ENCODE measurements around the gene CLP1. TPM values are rescaled to one million over a fixed set of nuclear protein-coding genes. Genes with fewer than 3 reads are reported as not detected.

The CLP1 gene
- total and polyA plus RNA-seq, 10 of the 15 experiments (the other 5 are each of a cell fraction or from before 2014, with no cell fraction given): 19.9 to 45.7 (median 27.8) TPM

DNA sequence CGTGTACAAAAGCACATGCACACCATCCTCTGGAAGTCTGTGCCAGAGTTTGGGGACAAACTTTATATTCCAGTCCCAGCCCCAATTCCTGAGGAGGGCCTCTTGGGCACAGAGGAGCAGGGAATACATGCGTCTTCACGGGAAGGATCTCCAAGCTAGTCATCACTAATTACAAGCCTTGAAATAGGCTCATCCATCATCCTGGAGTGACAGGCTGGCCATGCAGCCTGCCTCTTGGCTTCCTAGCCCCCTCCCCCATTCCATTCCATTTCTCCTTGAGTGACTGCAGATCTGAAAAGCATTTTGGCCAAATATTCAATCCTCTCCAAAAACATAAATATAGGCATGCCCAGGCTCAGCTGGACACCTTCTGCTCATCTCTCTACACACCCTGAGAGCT, 35.3 kb upstream of the CLP1 start (continued):
- TF ChIP-seq, protein P1, sequence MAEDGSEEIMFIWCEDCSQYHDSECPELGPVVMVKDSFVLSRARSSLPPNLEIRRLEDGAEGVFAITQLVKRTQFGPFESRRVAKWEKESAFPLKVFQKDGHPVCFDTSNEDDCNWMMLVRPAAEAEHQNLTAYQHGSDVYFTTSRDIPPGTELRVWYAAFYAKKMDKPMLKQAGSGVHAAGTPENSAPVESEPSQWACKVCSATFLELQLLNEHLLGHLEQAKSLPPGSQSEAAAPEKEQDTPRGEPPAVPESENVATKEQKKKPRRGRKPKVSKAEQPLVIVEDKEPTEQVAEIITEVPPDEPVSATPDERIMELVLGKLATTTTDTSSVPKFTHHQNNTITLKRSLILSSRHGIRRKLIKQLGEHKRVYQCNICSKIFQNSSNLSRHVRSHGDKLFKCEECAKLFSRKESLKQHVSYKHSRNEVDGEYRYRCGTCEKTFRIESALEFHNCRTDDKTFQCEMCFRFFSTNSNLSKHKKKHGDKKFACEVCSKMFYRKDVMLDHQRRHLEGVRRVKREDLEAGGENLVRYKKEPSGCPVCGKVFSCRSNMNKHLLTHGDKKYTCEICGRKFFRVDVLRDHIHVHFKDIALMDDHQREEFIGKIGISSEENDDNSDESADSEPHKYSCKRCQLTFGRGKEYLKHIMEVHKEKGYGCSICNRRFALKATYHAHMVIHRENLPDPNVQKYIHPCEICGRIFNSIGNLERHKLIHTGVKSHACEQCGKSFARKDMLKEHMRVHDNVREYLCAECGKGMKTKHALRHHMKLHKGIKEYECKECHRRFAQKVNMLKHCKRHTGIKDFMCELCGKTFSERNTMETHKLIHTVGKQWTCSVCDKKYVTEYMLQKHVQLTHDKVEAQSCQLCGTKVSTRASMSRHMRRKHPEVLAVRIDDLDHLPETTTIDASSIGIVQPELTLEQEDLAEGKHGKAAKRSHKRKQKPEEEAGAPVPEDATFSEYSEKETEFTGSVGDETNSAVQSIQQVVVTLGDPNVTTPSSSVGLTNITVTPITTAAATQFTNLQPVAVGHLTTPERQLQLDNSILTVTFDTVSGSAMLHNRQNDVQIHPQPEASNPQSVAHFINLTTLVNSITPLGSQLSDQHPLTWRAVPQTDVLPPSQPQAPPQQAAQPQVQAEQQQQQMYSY (CRISPR knock-in tag; IDR thresholded peaks at IDR 0.05): no peak

DNA sequence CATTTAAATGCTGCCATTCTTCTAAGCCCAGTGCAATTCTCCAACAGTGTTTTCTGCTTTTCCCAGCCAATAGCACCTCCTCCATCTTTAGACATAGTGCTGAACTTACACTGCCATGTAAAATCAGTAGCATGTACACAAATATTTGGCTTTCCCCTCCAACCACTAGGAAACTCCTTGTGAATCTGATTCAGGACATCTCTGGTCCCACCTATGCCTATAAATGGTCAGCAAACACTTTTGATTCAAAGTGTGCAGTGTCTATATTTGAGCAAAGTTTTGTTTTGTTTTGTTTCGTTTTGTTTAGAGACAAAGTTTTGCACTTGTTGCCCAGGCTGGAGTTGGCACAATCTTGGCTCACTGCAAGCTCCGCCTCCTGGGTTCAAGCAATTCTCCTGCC, 32.7 kb upstream of the CLP1 start:
- CTCF ChIA-PET: no interaction called here
- FAIRE-seq (no peak), DNase-seq (ENCODE audit: low read depth, low spot score) (no peak), ATAC-seq (no peak)
- no peaks in the 10 kb centered on the region for H3K27me3 ChIP-seq (replicated peaks in 1 of 2; ENCODE audit: control insufficient read depth in 2 of 2, insufficient read depth in 2 of 2, low read length in 1 of 2)
- BruUV-seq (replicated peaks): no TSS peak
- H3K79me2 ChIP-seq (ENCODE audit: control insufficient read depth, insufficient read depth, low read length): no peaks in the 10 kb centered on the region
- no peaks in the 10 kb centered on the region for H3K4me1 ChIP-seq (ENCODE audit: control insufficient read depth, insufficient read depth, low read length)
- 47% methylated on average over 2 of the region's 2 CpGs for WGBS (ENCODE audit: insufficient coverage, insufficient replicate concordance, low lambda C conversion rate, missing lambda C conversion rate)
- in situ Hi-C loops (cut with MboI) (no loop called here), intact Hi-C loops (cut with micrococcal nuclease; ENCODE audit: unreplicated experiment) (no loop called here)
- no peak overlapping the region for H3K4me3 ChIP-seq
- no peaks in the 10 kb centered on the region for H4K20me1 ChIP-seq (ENCODE audit: control insufficient read depth, insufficient read depth)
- TF ChIP-seq POLR2A (IDR thresholded peaks at IDR 0.05; ENCODE audit: low read depth, low read length) (no peak), GABPA (IDR thresholded peaks at IDR 0.05; ENCODE audit: low read depth) (no peak), SMC3 (IDR thresholded peaks at IDR 0.05; ENCODE audit: borderline replicate concordance, low read length) (no peak), RELA (IDR thresholded peaks at IDR 0.05; ENCODE audit: borderline replicate concordance, partially characterized antibody) (no peak), HDAC6 (IDR thresholded peaks at IDR 0.05; ENCODE audit: unreplicated experiment) (no peak), JUND (IDR thresholded peaks at IDR 0.05; ENCODE audit: low read depth, low read length) (no peak), RFX5 (IDR thresholded peaks at IDR 0.05; ENCODE audit: low read depth, low read length) (no peak), STAT1 (conservative IDR thresholded peaks at IDR 0.05) (no peak), BMI1 (IDR thresholded peaks at IDR 0.05; ENCODE audit: borderline replicate concordance) (no peak), ZBED1 (IDR thresholded peaks at IDR 0.05; ENCODE audit: borderline replicate concordance) (no peak)
- TF ChIP-seq, protein P2, sequence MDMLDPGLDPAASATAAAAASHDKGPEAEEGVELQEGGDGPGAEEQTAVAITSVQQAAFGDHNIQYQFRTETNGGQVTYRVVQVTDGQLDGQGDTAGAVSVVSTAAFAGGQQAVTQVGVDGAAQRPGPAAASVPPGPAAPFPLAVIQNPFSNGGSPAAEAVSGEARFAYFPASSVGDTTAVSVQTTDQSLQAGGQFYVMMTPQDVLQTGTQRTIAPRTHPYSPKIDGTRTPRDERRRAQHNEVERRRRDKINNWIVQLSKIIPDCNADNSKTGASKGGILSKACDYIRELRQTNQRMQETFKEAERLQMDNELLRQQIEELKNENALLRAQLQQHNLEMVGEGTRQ (IDR thresholded peaks at IDR 0.05; ENCODE audit: borderline replicate concordance, low read depth, low read length): no peak
- TF ChIP-seq, protein P3, sequence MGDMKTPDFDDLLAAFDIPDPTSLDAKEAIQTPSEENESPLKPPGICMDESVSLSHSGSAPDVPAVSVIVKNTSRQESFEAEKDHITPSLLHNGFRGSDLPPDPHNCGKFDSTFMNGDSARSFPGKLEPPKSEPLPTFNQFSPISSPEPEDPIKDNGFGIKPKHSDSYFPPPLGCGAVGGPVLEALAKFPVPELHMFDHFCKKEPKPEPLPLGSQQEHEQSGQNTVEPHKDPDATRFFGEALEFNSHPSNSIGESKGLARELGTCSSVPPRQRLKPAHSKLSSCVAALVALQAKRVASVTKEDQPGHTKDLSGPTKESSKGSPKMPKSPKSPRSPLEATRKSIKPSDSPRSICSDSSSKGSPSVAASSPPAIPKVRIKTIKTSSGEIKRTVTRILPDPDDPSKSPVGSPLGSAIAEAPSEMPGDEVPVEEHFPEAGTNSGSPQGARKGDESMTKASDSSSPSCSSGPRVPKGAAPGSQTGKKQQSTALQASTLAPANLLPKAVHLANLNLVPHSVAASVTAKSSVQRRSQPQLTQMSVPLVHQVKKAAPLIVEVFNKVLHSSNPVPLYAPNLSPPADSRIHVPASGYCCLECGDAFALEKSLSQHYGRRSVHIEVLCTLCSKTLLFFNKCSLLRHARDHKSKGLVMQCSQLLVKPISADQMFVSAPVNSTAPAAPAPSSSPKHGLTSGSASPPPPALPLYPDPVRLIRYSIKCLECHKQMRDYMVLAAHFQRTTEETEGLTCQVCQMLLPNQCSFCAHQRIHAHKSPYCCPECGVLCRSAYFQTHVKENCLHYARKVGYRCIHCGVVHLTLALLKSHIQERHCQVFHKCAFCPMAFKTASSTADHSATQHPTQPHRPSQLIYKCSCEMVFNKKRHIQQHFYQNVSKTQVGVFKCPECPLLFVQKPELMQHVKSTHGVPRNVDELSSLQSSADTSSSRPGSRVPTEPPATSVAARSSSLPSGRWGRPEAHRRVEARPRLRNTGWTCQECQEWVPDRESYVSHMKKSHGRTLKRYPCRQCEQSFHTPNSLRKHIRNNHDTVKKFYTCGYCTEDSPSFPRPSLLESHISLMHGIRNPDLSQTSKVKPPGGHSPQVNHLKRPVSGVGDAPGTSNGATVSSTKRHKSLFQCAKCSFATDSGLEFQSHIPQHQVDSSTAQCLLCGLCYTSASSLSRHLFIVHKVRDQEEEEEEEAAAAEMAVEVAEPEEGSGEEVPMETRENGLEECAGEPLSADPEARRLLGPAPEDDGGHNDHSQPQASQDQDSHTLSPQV (IDR thresholded peaks at IDR 0.05): no peak
- TF ChIP-seq, protein P4, sequence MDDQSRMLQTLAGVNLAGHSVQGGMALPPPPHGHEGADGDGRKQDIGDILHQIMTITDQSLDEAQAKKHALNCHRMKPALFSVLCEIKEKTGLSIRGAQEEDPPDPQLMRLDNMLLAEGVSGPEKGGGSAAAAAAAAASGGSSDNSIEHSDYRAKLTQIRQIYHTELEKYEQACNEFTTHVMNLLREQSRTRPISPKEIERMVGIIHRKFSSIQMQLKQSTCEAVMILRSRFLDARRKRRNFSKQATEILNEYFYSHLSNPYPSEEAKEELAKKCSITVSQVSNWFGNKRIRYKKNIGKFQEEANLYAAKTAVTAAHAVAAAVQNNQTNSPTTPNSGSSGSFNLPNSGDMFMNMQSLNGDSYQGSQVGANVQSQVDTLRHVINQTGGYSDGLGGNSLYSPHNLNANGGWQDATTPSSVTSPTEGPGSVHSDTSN (IDR thresholded peaks at IDR 0.05; ENCODE audit: insufficient replicate concordance, low read depth, low read length): no peak
- H2AFZ ChIP-seq (ENCODE audit: control insufficient read depth, low read depth, low read length): no peak overlapping the region
- H3K27ac ChIP-seq (ENCODE audit: control insufficient read depth, insufficient read depth): no peak overlapping the region
- H3K36me3 ChIP-seq (ENCODE audit: control insufficient read depth in 2 of 2, insufficient read depth in 2 of 2, low read length in 1 of 2): no peaks in the 10 kb centered on the region
- H3K9me3 ChIP-seq (replicated peaks; ENCODE audit: control insufficient read depth, insufficient read depth, low read length): no peaks in the 10 kb centered on the region; the same call in 2 of the 3 replicates
- RAD21 ChIA-PET (ENCODE audit: unreplicated experiment): interaction anchor here (1.4 kb wide), 1 partner anchor 17 kb away, joined by 3 read pairs; no protein-coding TSS in a partner anchor
- H3K4me2 ChIP-seq (ENCODE audit: control insufficient read depth, insufficient read depth): no peak overlapping the region
- POLR2A ChIA-PET: no interaction called here
- SMC1A ChIA-PET (ENCODE audit: uncharacterized antibody, unreplicated experiment): no interaction called here
- H3K9ac ChIP-seq (ENCODE audit: control insufficient read depth, insufficient read depth, low read length): no peak overlapping the region
